Measurements from ENCODE around the gene GRPEL1.

- TF ChIP-seq, protein P1, sequence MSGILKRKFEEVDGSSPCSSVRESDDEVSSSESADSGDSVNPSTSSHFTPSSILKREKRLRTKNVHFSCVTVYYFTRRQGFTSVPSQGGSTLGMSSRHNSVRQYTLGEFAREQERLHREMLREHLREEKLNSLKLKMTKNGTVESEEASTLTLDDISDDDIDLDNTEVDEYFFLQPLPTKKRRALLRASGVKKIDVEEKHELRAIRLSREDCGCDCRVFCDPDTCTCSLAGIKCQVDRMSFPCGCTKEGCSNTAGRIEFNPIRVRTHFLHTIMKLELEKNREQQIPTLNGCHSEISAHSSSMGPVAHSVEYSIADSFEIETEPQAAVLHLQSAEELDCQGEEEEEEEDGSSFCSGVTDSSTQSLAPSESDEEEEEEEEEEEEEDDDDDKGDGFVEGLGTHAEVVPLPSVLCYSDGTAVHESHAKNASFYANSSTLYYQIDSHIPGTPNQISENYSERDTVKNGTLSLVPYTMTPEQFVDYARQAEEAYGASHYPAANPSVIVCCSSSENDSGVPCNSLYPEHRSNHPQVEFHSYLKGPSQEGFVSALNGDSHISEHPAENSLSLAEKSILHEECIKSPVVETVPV (CRISPR knock-in tag; IDR thresholded peaks at IDR 0.05), result no peak
- TF ChIP-seq ZNF565 (CRISPR knock-in tag; conservative IDR thresholded peaks at IDR 0.05; ENCODE audit: low read depth) (no peak), ESRRG (CRISPR knock-in tag; IDR thresholded peaks at IDR 0.05) (no peak), ZFP30 (CRISPR knock-in tag; IDR thresholded peaks at IDR 0.05) (no peak), ZFP3 (CRISPR knock-in tag; IDR thresholded peaks at IDR 0.05) (no peak), ZC3H10 (CRISPR knock-in tag; IDR thresholded peaks at IDR 0.05) (no peak), TCF4 (CRISPR knock-in tag; IDR thresholded peaks at IDR 0.05; ENCODE audit: borderline replicate concordance) (no peak), ISL1 (CRISPR knock-in tag; IDR thresholded peaks at IDR 0.05) (no peak)
- TF ChIP-seq, protein P2, sequence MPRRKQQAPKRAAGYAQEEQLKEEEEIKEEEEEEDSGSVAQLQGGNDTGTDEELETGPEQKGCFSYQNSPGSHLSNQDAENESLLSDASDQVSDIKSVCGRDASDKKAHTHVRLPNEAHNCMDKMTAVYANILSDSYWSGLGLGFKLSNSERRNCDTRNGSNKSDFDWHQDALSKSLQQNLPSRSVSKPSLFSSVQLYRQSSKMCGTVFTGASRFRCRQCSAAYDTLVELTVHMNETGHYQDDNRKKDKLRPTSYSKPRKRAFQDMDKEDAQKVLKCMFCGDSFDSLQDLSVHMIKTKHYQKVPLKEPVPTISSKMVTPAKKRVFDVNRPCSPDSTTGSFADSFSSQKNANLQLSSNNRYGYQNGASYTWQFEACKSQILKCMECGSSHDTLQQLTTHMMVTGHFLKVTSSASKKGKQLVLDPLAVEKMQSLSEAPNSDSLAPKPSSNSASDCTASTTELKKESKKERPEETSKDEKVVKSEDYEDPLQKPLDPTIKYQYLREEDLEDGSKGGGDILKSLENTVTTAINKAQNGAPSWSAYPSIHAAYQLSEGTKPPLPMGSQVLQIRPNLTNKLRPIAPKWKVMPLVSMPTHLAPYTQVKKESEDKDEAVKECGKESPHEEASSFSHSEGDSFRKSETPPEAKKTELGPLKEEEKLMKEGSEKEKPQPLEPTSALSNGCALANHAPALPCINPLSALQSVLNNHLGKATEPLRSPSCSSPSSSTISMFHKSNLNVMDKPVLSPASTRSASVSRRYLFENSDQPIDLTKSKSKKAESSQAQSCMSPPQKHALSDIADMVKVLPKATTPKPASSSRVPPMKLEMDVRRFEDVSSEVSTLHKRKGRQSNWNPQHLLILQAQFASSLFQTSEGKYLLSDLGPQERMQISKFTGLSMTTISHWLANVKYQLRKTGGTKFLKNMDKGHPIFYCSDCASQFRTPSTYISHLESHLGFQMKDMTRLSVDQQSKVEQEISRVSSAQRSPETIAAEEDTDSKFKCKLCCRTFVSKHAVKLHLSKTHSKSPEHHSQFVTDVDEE (CRISPR knock-in tag; IDR thresholded peaks at IDR 0.05), result no peak
- TF ChIP-seq, protein P3, sequence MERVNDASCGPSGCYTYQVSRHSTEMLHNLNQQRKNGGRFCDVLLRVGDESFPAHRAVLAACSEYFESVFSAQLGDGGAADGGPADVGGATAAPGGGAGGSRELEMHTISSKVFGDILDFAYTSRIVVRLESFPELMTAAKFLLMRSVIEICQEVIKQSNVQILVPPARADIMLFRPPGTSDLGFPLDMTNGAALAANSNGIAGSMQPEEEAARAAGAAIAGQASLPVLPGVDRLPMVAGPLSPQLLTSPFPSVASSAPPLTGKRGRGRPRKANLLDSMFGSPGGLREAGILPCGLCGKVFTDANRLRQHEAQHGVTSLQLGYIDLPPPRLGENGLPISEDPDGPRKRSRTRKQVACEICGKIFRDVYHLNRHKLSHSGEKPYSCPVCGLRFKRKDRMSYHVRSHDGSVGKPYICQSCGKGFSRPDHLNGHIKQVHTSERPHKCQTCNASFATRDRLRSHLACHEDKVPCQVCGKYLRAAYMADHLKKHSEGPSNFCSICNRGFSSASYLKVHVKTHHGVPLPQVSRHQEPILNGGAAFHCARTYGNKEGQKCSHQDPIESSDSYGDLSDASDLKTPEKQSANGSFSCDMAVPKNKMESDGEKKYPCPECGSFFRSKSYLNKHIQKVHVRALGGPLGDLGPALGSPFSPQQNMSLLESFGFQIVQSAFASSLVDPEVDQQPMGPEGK (CRISPR knock-in tag; IDR thresholded peaks at IDR 0.05; ENCODE audit: borderline replicate concordance), result no peak
- TF ChIP-seq, protein P4, sequence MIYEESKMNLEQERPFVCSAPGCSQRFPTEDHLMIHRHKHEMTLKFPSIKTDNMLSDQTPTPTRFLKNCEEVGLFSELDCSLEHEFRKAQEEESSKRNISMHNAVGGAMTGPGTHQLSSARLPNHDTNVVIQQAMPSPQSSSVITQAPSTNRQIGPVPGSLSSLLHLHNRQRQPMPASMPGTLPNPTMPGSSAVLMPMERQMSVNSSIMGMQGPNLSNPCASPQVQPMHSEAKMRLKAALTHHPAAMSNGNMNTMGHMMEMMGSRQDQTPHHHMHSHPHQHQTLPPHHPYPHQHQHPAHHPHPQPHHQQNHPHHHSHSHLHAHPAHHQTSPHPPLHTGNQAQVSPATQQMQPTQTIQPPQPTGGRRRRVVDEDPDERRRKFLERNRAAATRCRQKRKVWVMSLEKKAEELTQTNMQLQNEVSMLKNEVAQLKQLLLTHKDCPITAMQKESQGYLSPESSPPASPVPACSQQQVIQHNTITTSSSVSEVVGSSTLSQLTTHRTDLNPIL (CRISPR knock-in tag; IDR thresholded peaks at IDR 0.05; ENCODE audit: low read depth), result no peak
Measured at GRCh38 chr4:7105276-7105675, 37.4 kb upstream of the GRPEL1 start.

Data from SK-N-SH treated with all-trans-retinoic acid at 6 μM for 48 hours (cell line).